Right atrium auricular region (tissue), 2 donors: ENCODE measurements around the gene ARHGAP26. TPM values are rescaled to one million over a fixed set of nuclear protein-coding genes. Genes with fewer than 3 reads are reported as not detected.
A peak's percentile ranks its signal among the peaks of the same experiment; 100 is the strongest.
"Not testable (repeated sequence)": the region's sequence is repeated elsewhere in the genome, so short reads cannot be mapped to it uniquely, and the experiment has no call there.

Experiments used
- DNase-seq: peaks from one replicate; pipeline ENCODE4 v3.0.0-alpha.2; 2019; ENCODE audit warnings: low spot score
- H3K27ac ChIP-seq, 2 donors: fragments of 200-600 bp; sonication (generic); 1 replicate in 1 of 2; 2 replicates in 1 of 2; pipeline ENCODE4 v1.5.1; 2016 to 2019
- H3K27me3 ChIP-seq, 2 donors: fragments of 200-600 bp; sonication (generic); one replicate each; pipeline versions ENCODE4 v1.5.1 to v1.6.0; 2017 to 2019
- H3K36me3 ChIP-seq: fragments of 200-600 bp; sonication (generic); one replicate; pipeline ENCODE4 v1.5.1; 2016
- H3K4me1 ChIP-seq, 2 donors: fragments of 200-600 bp; sonication (generic); one replicate each; pipeline versions ENCODE4 v1.5.1 to v1.6.0; 2017 to 2019
- H3K4me3 ChIP-seq, 2 donors: fragments of 200-600 bp; sonication (generic); 1 replicate in 1 of 2; 2 replicates in 1 of 2; pipeline ENCODE4 v1.5.1; 2017 to 2019; ENCODE audit warnings: mild to moderate bottlenecking in 1 of 2, moderate library complexity in 1 of 2
- H3K9me3 ChIP-seq, 2 donors: fragments of 200-600 bp; sonication (generic); one replicate each; pipeline ENCODE4 v1.5.1; 2019
- total RNA-seq, 2 donors: library from RNA; depleted of rRNA; stranded (reverse); fragments of >200 nt; gene quantifications; one replicate each; pipeline ENCODE4 v1.1.0, GENCODE V29; 2016
- TF ChIP-seq, protein P1 (sequence below), 2 donors: fragments of 200-600 bp; sonication (generic); IDR thresholded peaks; one replicate each; pipeline ENCODE4 v1.5.1; 2019; ENCODE audit warnings: antibody characterized with exemption in 2 of 2

Gene ARHGAP26
- total RNA-seq, 2 donors from 2014 or later: 29.8 to 31.6 TPM

DNA sequence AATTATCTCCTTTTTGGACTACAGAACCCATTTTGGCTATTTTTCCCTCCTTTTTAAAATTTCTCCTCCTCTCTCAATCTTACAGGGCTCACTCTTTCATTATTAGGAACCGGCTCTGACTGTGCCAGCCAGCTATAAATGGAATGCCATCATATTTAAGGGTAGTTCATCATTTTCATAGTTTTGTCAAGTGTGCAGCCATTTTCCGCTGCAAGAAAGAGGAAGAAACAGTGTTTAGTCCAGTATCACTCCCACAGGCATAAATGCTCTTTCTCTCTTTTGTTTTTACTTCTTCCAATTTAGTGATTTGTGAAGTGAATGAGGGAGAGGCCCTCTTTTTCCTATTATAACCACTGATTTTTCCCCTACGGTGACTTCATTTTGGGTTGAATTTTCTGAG is 343.3 kb downstream of the ARHGAP26 start:
- Histone ChIP-seq H3K27ac (no peak overlapping the region), H3K4me1 (peaks cover 0 to 54% of the 10 kb centered on the region in 2 donors), H3K27me3 (no peaks in the 10 kb centered on the region), H3K9me3 (no peaks in the 10 kb centered on the region), H3K4me3 (no peak overlapping the region), H3K36me3 (no peaks in the 10 kb centered on the region)
- TF ChIP-seq, protein P1, sequence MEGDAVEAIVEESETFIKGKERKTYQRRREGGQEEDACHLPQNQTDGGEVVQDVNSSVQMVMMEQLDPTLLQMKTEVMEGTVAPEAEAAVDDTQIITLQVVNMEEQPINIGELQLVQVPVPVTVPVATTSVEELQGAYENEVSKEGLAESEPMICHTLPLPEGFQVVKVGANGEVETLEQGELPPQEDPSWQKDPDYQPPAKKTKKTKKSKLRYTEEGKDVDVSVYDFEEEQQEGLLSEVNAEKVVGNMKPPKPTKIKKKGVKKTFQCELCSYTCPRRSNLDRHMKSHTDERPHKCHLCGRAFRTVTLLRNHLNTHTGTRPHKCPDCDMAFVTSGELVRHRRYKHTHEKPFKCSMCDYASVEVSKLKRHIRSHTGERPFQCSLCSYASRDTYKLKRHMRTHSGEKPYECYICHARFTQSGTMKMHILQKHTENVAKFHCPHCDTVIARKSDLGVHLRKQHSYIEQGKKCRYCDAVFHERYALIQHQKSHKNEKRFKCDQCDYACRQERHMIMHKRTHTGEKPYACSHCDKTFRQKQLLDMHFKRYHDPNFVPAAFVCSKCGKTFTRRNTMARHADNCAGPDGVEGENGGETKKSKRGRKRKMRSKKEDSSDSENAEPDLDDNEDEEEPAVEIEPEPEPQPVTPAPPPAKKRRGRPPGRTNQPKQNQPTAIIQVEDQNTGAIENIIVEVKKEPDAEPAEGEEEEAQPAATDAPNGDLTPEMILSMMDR (IDR thresholded peaks at IDR 0.05): no peak
- no peak for DNase-seq

DNA sequence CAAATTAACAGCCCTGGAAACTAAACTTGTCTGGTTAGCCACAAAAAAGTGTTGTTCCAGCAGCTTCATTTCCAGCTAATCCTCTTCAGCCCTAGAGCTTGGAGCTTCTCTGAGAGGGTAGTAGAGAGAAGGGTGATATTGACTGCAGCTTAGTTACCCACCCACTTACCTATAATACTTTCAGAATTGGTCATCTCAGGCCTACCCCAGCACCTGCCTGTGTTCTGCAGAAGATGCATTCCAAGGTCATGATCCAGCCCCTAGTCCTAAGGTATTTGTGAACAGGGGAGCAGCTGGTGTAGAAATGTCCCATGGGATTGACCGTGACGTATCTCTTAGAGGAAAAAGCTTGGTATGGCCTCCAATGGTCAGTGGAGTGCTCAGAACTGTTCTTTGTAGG is 344.3 kb downstream of the ARHGAP26 start:
- Histone ChIP-seq H3K4me3 (no peak overlapping the region), H3K27me3 (no peaks in the 10 kb centered on the region), H3K9me3 (no peaks in the 10 kb centered on the region), H3K27ac (no peak overlapping the region), H3K4me1 (peaks cover 0 to 55% of the 10 kb centered on the region in 2 donors), H3K36me3 (no peaks in the 10 kb centered on the region)
- DNase-seq: no peak
- TF ChIP-seq, protein P1 (IDR thresholded peaks at IDR 0.05): no peak

DNA sequence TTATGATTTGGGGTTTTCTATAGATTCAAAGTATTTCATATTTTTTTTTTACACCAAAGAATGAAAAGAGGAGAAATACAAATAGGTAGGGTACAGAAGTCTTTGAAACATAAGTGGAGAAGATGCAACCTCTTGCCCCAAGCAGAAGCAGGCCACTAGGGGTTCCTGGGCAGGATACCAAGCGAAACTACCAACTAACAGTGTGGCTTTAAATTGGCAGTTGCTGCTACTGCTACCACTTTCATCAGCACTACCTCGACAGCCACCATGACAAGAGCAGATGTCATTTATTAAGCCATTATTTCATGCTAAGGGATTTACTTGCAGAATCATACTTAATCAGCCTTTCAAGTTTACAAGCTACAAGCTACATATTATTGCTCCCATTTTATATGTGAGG is 345.2 kb downstream of the ARHGAP26 start:
- peaks cover 0 to 49% of the 10 kb centered on the region in 2 donors for H3K4me1 ChIP-seq
- H3K27me3 ChIP-seq: no peaks in the 10 kb centered on the region
- no peak overlapping the region for H3K27ac ChIP-seq
- no peak overlapping the region for H3K4me3 ChIP-seq
- no peak for DNase-seq
- TF ChIP-seq, protein P1 (IDR thresholded peaks at IDR 0.05): no peak
- H3K36me3 ChIP-seq: no peaks in the 10 kb centered on the region
- no peaks in the 10 kb centered on the region for H3K9me3 ChIP-seq

DNA sequence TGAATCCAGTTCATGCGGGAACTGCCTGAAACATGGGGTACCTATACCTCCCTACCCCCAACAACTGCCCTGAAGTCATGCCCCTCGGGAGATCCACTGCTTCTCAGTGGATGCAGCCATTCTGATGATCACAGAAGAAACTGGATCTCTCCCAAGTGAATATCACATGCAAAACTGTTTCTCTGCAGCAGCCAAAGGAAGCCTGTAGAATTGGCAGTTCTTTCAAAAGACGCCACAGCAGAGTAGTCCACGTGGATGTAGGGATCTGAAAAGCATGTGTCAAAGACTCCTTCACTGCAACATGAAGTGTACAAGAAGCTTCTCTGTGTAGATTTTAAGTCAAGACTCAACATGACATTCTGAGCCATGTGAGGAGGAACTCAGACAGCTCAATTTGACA is 346.6 kb downstream of the ARHGAP26 start:
- Histone ChIP-seq H3K4me1 (peaks cover 0 to 41% of the 10 kb centered on the region in 2 donors), H3K27me3 (no peaks in the 10 kb centered on the region), H3K4me3 (no peak overlapping the region), H3K27ac (no peak overlapping the region), H3K36me3 (no peaks in the 10 kb centered on the region), H3K9me3 (no peaks in the 10 kb centered on the region)
- TF ChIP-seq, protein P1 (IDR thresholded peaks at IDR 0.05): no peak
- no peak for DNase-seq

DNA sequence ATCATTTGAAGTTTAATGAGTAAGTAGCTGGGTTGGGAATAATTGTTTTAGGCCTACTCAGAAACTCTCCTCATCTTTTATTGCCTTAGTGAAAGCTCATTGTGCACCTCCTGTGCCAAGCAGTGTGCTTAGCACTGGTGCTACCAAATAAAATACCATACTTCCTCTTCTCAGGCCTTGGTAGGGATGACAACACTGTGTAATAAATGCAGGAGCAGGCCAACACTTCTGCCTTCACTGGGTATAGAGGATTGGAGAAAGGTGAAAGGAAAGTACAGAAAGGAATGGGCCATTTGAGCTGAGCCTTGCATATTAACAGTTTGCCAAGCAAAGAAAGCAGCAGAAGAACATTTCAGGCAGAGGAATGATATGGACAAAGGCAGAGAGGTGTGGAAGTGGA is 347.6 kb downstream of the ARHGAP26 start:
- Histone ChIP-seq H3K36me3 (no peaks in the 10 kb centered on the region), H3K27me3 (no peaks in the 10 kb centered on the region), H3K4me1 (peaks cover 0 to 42% of the 10 kb centered on the region in 2 donors), H3K9me3 (no peaks in the 10 kb centered on the region), H3K4me3 (no peak overlapping the region), H3K27ac (no peak overlapping the region)
- no peak for DNase-seq
- TF ChIP-seq, protein P1 (IDR thresholded peaks at IDR 0.05): no peak

DNA sequence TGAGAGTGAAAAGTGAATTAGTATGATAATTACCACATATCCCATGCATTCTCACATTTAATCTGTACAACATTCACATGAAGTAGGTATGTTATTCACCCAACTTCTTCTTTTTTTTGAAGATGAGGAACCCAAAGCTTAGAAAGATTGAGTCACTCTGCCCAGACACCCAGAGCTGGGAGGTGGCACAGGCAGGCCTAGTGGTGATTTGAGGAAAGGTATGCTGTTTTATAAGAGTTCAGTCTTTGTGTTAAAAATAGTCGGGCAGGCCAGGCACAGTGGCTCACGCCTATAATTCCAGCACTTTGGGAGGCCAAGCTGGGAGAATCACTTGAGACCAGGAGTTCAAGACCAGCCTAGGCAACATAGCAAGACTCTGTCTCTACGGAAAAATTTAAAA is 348.0 kb downstream of the ARHGAP26 start:
- H3K36me3 ChIP-seq: no peaks in the 10 kb centered on the region
- peaks cover 0 to 45% of the 10 kb centered on the region in 2 donors for H3K4me1 ChIP-seq
- H3K27ac ChIP-seq: peak overlapping the region in 1 of 2 donors; percentile 18
- no peaks in the 10 kb centered on the region for H3K27me3 ChIP-seq
- DNase-seq: no peak
- TF ChIP-seq, protein P1 (IDR thresholded peaks at IDR 0.05): no peak
- H3K9me3 ChIP-seq: no peaks in the 10 kb centered on the region
- H3K4me3 ChIP-seq: no peak overlapping the region

DNA sequence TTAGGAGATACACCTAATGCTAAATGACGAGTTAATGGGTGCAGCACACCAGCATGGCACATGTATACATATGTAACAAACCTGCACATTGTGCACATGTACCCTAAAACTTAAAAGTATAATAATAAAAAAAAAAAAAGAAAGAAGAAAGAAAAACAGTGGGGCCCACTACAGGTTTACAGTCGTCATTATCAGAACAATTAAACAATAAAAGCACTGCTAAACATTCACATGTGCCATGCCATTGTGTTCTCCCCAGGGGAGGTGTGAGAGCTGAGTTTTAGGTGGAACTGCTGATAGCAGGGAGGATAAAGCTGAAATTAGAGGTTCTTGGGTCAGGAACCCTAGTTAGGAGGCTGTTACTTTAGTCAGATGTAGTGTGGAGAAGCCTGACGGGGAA is 348.6 kb downstream of the ARHGAP26 start:
- not testable (repeated sequence) for H3K27ac ChIP-seq, DNase-seq, H3K27me3 ChIP-seq, H3K9me3 ChIP-seq, H3K4me3 ChIP-seq, H3K36me3 ChIP-seq
- peaks cover 0 to 45% of the 10 kb centered on the region in 2 donors for H3K4me1 ChIP-seq
